HCT116 (cell line): ENCODE results near the gene EBI3.

Experiments
- POLR2A ChIP-seq: IDR thresholded peaks from 2 replicates; pipeline ENCODE4 v1.7.0; 2011; ENCODE audit warnings: borderline replicate concordance; ENCODE audit not compliant: insufficient read depth, insufficient read length; ENCODE audit errors: extremely low read depth
- POLR2AphosphoS5 ChIP-seq: IDR thresholded peaks from 2 replicates; pipeline ENCODE4 v1.6.1; 2011; ENCODE audit warnings: mild to moderate bottlenecking, low read depth, low read length, moderate library complexity
- TF ChIP-seq, protein P1 (sequence below): IDR thresholded peaks from 2 replicates; pipeline ENCODE4 v1.6.1; 2012

DNA sequence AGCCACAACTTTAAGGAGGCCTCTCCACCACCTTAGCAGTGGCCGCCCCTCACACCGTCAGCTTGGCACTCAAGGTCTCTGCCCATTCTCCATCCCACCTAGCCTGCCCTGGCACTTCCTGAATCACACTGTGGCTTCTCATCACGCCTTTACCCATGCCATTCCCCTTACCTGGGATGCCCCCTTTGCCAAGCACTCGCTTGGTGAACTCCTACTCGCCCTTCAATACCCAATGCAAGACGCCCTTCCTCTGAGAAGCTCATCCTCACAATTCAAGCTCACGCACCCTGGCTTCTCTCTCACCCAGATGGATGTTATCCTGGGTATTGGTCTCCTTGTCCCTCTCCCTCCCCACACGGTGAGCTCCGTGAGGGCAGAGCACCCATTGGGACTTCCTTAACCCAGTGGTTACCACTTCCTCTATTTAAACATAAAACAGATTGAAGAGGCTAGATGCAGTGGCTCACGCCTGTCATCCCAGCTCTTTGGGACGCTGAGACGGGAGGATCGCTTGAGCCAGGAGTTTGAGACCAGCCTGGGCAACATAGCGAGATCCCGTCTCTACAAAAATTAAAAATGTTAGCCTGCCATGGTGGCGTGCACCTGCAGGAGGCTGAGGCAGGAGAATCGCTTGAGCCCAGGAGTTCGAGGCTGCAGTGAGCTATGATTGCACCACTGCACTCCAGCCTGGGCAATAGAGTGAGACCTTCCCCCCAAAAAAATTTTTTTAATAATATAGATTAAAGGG is 37.1 kb downstream of the EBI3 start:
- TF ChIP-seq, protein P1, sequence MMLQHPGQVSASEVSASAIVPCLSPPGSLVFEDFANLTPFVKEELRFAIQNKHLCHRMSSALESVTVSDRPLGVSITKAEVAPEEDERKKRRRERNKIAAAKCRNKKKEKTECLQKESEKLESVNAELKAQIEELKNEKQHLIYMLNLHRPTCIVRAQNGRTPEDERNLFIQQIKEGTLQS, result no peak
- no peak for TF ChIP-seq POLR2AphosphoS5
- no peak for TF ChIP-seq POLR2A
